HCT116 (cell line): ENCODE data around the gene SMCO4. TPM values are rescaled to one million over a fixed set of nuclear protein-coding genes. Genes with fewer than 3 reads are reported as not detected.

Source experiments
- ATAC-seq: fragments of 200-7000 bp; cut with Tn5 transposase; 2 replicates; pipeline ENCODE4 v1.9.1; 2020; ENCODE audit warnings: mild to moderate bottlenecking, moderate library complexity
- BruUV-seq: library from RNA; stranded (reverse); fragments of 400-500 nt; replicated peaks from 2 replicates; lab custom pipeline; 2021; lab: Mats Ljungman, UMichigan
- CTCF ChIA-PET: fragments of 300-600 bp; sonication (Branson Sonifier 250); formaldehyde crosslinking; loops from one replicate; lab custom pipeline; 2021; ENCODE audit warnings: antibody characterized with exemption; lab: Charles Lee
- POLR2A ChIA-PET: fragments of 300-600, 350-600 bp; sonication (Branson Sonifier 250); formaldehyde crosslinking; loops from one replicate; lab custom pipeline; 2021; ENCODE audit warnings: antibody characterized with exemption; lab: Charles Lee
- RAD21 ChIA-PET, 2 experiments: fragments of 300-600 bp; sonication (Branson Sonifier 250); formaldehyde crosslinking; loops; one replicate each; lab custom pipeline; 2023; ENCODE audit warnings: low total read pairs in 2 of 2; ENCODE audit not compliant: uncharacterized antibody in 2 of 2, unreplicated experiment in 2 of 2, low non-redundant PET in 1 of 2; lab: Charles Lee
- DNase-seq: peaks from one replicate; pipeline ENCODE4 v3.0.0-alpha.2; 2010; ENCODE audit warnings: low read depth, low spot score
- H2AFZ ChIP-seq: fragments of 200-600 bp; shearing (Covaris generic), sonication (generic); 2 replicates; pipeline ENCODE4 v1.6.1; 2017; ENCODE audit warnings: low read depth, mixed run types, mixed read lengths, antibody characterized with exemption, low read length; ENCODE audit not compliant: poor library complexity, severe bottlenecking
- H3K27ac ChIP-seq: 2 replicates; pipeline ENCODE4 v1.5.1; 2012; ENCODE audit warnings: low read depth, low read length
- H3K27me3 ChIP-seq: fragments of 200-600 bp; sonication (generic); 2 replicates; pipeline ENCODE4 v1.6.1; 2016; ENCODE audit warnings: mixed run types, low read length, mixed read lengths; ENCODE audit not compliant: insufficient read depth
- H3K36me3 ChIP-seq, 2 experiments: fragments of 200-500 bp in 1 of 2; fragments of 200-600 bp in 1 of 2; sonication (Bioruptor generic) in 1 of 2; sonication (generic) in 1 of 2; 2 replicates each; pipeline versions ENCODE4 v1.5.1 to v1.6.1; 2014 to 2016; ENCODE audit warnings: low read length in 2 of 2, inconsistent platforms in 1 of 2, mixed read lengths in 1 of 2, mixed run types in 1 of 2; ENCODE audit not compliant: insufficient read depth in 2 of 2, control insufficient read depth in 1 of 2
- H3K4me1 ChIP-seq, 2 experiments: fragments of 200-600 bp in 1 of 2; sonication (generic) in 1 of 2; 2 replicates each; pipeline versions ENCODE4 v1.5.1 to v1.6.1; 2012 to 2017; ENCODE audit warnings: low read length in 2 of 2, inconsistent platforms in 1 of 2, mild to moderate bottlenecking in 1 of 2, mixed read lengths in 1 of 2, mixed run types in 1 of 2, moderate library complexity in 1 of 2; ENCODE audit not compliant: insufficient read depth in 2 of 2, control insufficient read depth in 1 of 2
- H3K4me2 ChIP-seq: fragments of 200-600 bp; sonication (generic); 2 replicates; pipeline ENCODE4 v1.6.1; 2017; ENCODE audit warnings: mixed run types, low read length, mixed read lengths
- H3K4me3 ChIP-seq, 2 experiments: fragments of 200-600 bp in 1 of 2; sonication (generic) in 1 of 2; replicated peaks in 1 of 2; 2 replicates each; pipeline ENCODE4 v1.5.1; 2011 to 2016; ENCODE audit warnings: low read length in 2 of 2, control low read depth in 1 of 2, low read depth in 1 of 2, mild to moderate bottlenecking in 1 of 2, mixed read lengths in 1 of 2, mixed run types in 1 of 2
- H3K79me2 ChIP-seq: fragments of 200-600 bp; sonication (generic); 2 replicates; pipeline ENCODE4 v1.6.1; 2017; ENCODE audit warnings: mild to moderate bottlenecking, mixed run types, low read length, moderate library complexity, mixed read lengths; ENCODE audit not compliant: insufficient read depth
- H3K9ac ChIP-seq: fragments of 200-600 bp; sonication (generic); 2 replicates; pipeline ENCODE4 v1.6.1; 2016; ENCODE audit warnings: low read length, mixed read lengths
- H3K9me2 ChIP-seq: fragments of 200-600 bp; sonication (generic), shearing (Covaris generic); 2 replicates; pipeline ENCODE4 v1.6.1; 2017; ENCODE audit warnings: mixed run types, mild to moderate bottlenecking, moderate library complexity; ENCODE audit not compliant: insufficient read depth
- H3K9me3 ChIP-seq, 2 experiments: fragments of 200-500 bp in 1 of 2; fragments of 200-600 bp in 1 of 2; sonication (Bioruptor generic) in 1 of 2; sonication (generic) in 1 of 2; 2 replicates each; pipeline ENCODE4 v1.6.1; 2014 to 2017; ENCODE audit warnings: low read length in 2 of 2, mixed read lengths in 2 of 2, inconsistent platforms in 1 of 2, low read depth in 1 of 2, mild to moderate bottlenecking in 1 of 2, mixed run types in 1 of 2, moderate library complexity in 1 of 2; ENCODE audit not compliant: control insufficient read depth in 1 of 2, insufficient read depth in 1 of 2
- H4K20me1 ChIP-seq: fragments of 200-600 bp; sonication (generic), shearing (Covaris generic); 2 replicates; pipeline ENCODE4 v1.6.1; 2017; ENCODE audit warnings: mixed run types, mild to moderate bottlenecking, moderate library complexity; ENCODE audit not compliant: insufficient read depth
- ATF3 ChIP-seq: IDR thresholded peaks from 2 replicates; pipeline ENCODE4 v1.6.1; 2012
- CBX3 ChIP-seq: IDR thresholded peaks from 2 replicates; pipeline ENCODE4 v1.6.1; 2012; ENCODE audit warnings: low read depth
- CEBPB ChIP-seq: IDR thresholded peaks from 2 replicates; pipeline ENCODE4 v1.6.1; 2012; ENCODE audit warnings: low read depth
- EGR1 ChIP-seq: IDR thresholded peaks from 2 replicates; pipeline ENCODE4 v1.6.1; 2012; ENCODE audit warnings: low read depth
- EZH2 ChIP-seq: fragments of 200-600 bp; sonication (generic); IDR thresholded peaks from 2 replicates; pipeline ENCODE4 v1.6.1; 2017; ENCODE audit warnings: antibody characterized with exemption, mixed run types
- FOSL1 ChIP-seq: IDR thresholded peaks from 2 replicates; pipeline ENCODE4 v1.6.1; 2012; ENCODE audit warnings: low read depth
- POLR2A ChIP-seq: IDR thresholded peaks from 2 replicates; pipeline ENCODE4 v1.7.0; 2011; ENCODE audit warnings: borderline replicate concordance; ENCODE audit not compliant: insufficient read depth, insufficient read length; ENCODE audit errors: extremely low read depth
- POLR2AphosphoS5 ChIP-seq: IDR thresholded peaks from 2 replicates; pipeline ENCODE4 v1.6.1; 2011; ENCODE audit warnings: mild to moderate bottlenecking, low read depth, low read length, moderate library complexity
- RAD21 ChIP-seq: IDR thresholded peaks from 2 replicates; pipeline ENCODE4 v1.6.1; 2012; ENCODE audit warnings: low read depth, mild to moderate bottlenecking
- SIN3A ChIP-seq: IDR thresholded peaks from 2 replicates; pipeline ENCODE4 v1.6.1; 2012; ENCODE audit warnings: low read depth
- TCF7L2 ChIP-seq: IDR thresholded peaks from 2 replicates; pipeline ENCODE4 v1.7.0; 2011; ENCODE audit warnings: borderline replicate concordance, inconsistent platforms; ENCODE audit not compliant: insufficient read depth, insufficient read length; ENCODE audit errors: extremely low read depth
- ZBTB33 ChIP-seq: IDR thresholded peaks from 2 replicates; pipeline ENCODE4 v1.6.1; 2011; ENCODE audit warnings: mild to moderate bottlenecking, low read length, moderate library complexity; ENCODE audit not compliant: insufficient replicate concordance; ENCODE audit errors: extremely low read depth
- ZFX ChIP-seq: fragments of 450-650 bp; IDR thresholded peaks from 2 replicates; pipeline ENCODE4 v1.6.1; 2017
- ZNF274 ChIP-seq: fragments of 200-500 bp; sonication (Bioruptor generic); IDR thresholded peaks from 2 replicates; pipeline ENCODE4 v1.6.1; 2014; ENCODE audit warnings: mild to moderate bottlenecking, low read depth, low read length, inconsistent platforms
- intact Hi-C: fragments of 100-400 bp; cut with micrococcal nuclease; formaldehyde crosslinking; loops from 2 replicates; pipeline ENCODE4 v1.10.0; 2022
- total RNA-seq: library from RNA; stranded (reverse); gene quantifications from one replicate; pipeline ENCODE4 v1.2.1, GENCODE V29; 2021; ENCODE audit not compliant: unreplicated experiment

The SMCO4 gene
- total RNA-seq, 1 experiment from 2014 or later, result 23.1 TPM

GRCh38 chr11:93559681-93560080 lies 16.5 kb upstream of the SMCO4 start:
- no peak for DNase-seq
- CTCF ChIA-PET, result no interaction called here
- Histone ChIP-seq H4K20me1 (no peaks in the 10 kb centered on the region), H3K36me3 (no peaks in the 10 kb centered on the region)
- TF ChIP-seq ATF3 (no peak), CBX3 (no peak), ZNF274 (no peak), EGR1 (no peak), ZFX (no peak), POLR2A (no peak), FOSL1 (no peak), ZBTB33 (no peak), SIN3A (no peak), CEBPB (no peak), POLR2AphosphoS5 (no peak), EZH2 (no peak), TCF7L2 (no peak), RAD21 (no peak)
- TF ChIP-seq, all 23 proteins: peak for 0
- no peak overlapping the region for H2AFZ ChIP-seq
- ChIA-PET POLR2A (no interaction called here), RAD21 (no interaction called here)
- no peaks in the 10 kb centered on the region for H3K27me3 ChIP-seq
- H3K9me2 ChIP-seq, result no peaks in the 10 kb centered on the region
- no peak overlapping the region for H3K4me2 ChIP-seq
- no peak overlapping the region for H3K9ac ChIP-seq
- BruUV-seq, result no TSS peak
- H3K79me2 ChIP-seq, result no peaks in the 10 kb centered on the region
- ATAC-seq, result no peak
- no peak overlapping the region for H3K27ac ChIP-seq
- intact Hi-C loops, result no loop called here
- H3K9me3 ChIP-seq, result no peaks in the 10 kb centered on the region
- H3K4me1 ChIP-seq, result no peaks in the 10 kb centered on the region
- no peak overlapping the region for H3K4me3 ChIP-seq
